NCI-H748 (cell line): ENCODE data around the gene IL10.

Experiments used
- DNase-seq: peaks from one replicate; lab custom pipeline; 2025; ENCODE audit not compliant: unreplicated experiment; lab: John Stamatoyannopoulos, UW

IL10 gene

DNA sequence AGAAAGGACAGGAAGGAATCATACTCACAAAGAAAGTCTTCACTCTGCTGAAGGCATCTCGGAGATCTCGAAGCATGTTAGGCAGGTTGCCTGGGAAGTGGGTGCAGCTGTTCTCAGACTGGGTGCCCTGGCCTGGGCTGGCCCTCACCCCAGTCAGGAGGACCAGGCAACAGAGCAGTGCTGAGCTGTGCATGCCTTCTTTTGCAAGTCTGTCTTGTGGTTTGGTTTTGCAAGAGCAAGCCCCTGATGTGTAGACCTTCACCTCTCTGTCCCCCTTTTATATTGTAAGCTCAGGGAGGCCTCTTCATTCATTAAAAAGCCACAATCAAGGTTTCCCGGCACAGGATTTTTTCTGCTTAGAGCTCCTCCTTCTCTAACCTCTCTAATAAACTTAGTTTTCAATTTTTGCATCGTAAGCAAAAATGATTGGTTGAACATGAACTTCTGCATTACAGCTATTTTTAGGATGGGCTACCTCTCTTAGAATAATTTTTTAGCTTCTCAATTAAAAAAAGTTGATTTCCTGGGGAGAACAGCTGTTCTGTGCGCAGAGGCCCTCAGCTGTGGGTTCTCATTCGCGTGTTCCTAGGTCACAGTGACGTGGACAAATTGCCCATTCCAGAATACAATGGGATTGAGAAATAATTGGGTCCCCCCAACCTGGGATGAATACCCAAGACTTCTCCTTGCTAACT is at the start of gene IL10:
TSS of gene IL10 (minus strand) at position 252 of the 695 bp plus-strand sequence. CDS start at position 193, 59 bp downstream.
- no peak for DNase-seq

DNA sequence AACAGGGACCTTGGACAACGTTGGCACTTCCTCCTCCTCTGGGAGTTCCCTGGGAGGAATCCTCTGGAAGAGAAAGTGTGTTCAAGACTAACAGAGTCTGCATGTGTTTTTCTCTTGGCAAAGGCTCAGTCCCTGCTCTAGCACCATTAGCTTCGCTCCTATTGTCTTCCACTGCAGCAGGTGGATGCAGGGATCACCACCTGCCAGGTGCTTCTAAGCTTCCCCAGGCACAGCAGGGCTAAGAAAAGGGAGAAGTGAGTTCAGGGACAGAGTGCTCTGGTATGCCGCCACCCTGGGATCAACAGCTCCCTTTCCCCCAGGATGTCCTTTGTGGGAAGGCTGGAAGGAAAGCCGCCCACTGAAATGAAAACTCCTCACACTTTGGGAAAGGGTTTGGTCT is 49.2 kb upstream of the IL10 start:
- DNase-seq: no peak

DNA sequence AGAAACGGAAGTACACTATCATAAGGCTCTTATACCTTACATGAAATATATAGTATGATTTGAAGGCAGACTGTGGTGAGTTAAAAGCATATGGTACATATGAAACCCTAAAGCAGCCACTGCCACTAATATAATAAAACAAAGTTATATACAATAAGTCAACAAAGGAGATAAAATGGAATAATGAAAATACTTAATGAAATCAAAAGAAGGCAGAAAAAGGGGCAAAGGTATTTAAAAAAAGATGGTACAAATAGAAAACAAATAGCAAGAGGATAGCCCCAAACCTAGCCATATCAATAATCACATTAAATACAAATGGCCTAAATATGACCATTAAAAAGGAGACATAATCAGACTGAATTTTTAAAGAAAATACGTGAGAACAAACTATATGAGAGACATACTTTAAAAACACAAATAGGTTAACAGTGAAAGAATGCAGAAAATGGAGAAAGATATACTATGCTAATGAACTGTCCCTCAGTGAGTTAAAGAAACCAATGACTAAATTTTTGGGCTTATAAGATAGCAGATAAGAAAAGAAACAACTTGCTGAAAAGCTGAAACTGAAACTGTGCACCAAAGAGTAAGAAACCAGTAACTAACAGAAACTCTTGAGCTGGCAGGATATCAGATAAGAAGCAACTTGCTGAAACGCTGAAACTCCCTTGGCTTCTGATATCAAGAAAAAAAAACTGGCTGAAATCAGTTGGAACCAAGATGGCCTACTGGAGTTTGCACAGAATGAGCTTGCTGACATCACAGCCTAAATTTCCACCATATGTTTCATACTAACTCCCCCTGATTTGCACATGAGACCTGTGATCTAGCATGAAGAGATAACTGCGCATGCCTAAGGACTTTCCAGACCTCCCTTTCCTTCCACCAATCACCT is 44.3 kb upstream of the IL10 start:
- no peak for DNase-seq

DNA sequence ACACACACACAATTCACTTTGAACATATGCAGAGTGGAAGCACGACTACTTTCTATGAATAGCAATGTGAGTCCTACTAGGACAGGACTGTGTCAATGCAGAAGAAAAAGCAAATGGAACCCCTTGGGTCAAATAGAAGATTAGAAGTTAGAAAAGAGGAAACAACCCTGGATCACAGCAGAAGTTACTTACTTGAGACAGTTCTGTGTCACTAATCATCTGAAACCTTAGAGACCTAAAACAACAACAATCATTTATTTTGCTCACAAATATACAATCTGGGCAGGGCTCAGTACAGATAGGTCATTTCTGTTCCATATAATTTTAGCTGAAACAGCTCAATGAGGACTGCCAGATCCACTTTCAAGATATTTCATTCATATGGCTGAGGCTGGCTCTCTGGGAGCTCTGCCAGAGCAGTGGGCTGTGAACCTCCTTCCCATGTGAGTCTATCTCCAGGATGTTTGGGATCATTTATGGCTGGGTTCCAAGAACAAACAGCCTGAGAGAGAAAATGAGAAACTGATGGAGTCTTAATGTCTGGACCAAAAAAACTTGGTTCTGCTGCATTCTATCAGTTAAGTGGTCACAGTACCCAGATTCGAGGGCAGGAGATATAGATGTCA is 42.5 kb upstream of the IL10 start:
- no peak for DNase-seq

DNA sequence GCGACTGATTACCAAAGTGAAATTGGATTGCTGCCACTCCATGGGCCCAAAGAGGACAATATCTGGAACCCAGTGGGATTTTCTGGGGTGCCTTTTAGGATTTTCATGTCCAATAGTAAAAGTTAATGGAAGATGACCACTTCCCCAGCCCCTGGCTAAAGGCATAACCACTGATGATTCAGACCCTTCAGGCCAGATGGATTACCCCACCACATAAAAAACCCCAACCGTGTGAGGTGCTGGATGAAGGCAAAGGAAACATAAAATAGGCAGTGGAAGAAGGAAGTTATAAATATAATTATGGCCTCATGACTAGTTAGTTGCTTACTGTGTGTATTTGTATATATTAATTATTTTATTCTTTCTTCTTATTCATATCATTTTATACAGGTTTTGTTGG is 40.2 kb upstream of the IL10 start:
- DNase-seq: no peak

DNA sequence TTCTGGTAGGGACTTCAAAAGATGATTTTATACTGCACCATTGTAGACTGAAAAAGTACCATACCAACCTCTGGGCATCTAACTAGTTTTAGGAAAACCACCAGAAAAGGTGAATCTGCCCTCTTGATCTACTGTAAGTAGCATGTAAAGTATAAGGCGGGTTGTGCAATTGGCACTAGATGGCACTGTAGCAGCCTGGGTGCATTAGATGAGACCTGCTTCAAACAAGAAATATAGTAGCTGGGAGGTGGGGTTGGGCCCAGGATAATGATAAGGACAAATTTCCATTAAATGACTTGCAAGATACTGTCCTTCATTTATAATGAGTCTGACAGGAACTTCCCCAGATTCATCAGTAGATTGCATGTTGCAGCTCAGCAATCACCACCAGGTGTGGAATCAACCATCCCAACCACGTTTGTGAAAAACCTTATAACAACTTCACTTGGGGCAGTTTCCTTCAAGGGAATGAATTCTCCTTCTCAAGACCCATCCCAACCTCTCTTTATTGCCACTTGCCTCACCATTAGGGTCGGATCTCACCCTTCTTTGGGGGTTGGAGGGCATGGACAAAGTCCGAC is 37.3 kb upstream of the IL10 start:
- DNase-seq: peak; percentile 3

DNA sequence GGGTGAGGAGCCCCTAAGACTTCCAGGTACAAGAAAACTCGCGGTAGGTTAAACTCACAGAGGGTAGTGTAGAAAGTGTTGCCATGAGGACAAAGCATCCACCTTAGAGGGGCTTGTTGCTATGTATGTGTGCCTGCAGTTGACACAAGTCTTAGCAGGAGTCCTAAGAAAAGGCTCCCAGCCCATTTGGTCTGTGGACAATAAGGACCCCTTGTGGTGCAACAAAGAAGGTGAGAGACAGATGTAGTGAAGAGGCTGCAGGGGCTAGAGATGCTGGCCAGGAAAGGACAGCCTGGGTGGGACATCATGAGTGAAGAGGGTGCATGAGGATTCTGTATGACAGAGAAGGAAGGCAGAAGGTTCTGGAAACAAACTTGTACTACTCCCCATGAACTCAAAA is 36.3 kb upstream of the IL10 start:
- DNase-seq: peak; percentile 12

DNA sequence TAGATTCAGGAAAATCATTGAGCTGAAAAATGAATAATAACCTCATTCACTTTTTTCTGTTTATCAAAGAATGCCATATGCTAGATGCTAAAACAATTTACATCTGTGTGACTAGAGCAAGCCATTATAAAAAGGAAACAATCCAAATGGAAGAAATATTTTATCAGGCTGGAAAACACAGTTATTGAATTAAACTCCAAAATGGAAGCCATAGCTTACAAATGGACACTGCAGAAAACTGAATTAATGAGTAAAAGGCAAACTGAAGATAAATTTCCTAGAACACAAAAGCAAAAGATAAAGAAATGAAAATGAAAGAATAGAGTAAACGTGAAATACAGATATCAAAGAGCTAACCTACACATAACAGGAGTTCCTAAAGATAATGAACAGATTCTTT is 33.1 kb upstream of the IL10 start:
- no peak for DNase-seq

DNA sequence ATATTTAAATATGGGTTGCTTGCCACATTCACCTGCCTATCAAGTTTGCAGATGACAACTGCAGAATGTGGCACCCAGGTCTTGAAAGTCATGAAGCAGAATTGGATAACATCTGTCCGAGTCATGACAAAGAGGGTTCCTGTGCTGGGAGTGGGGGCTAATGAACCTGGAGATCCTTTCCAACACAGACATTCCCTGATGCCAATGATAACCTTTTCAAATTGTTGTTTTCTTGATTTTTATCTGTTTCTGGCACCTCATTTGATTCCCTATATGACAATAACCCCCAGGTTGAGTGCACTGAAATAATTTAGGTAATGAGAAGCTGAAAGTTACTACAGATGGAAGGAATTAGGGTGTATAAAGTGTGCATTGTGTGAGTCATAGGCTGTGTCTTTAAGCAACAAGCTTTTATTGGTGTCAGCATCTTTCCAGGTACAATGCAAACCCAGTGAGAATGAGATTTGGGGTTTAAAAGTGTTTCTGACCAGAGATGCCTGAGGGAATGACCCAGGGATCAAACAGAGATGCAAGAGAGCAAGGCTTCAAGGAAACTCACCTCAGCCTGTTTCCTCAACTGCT is 32.0 kb upstream of the IL10 start:
- DNase-seq: no peak

DNA sequence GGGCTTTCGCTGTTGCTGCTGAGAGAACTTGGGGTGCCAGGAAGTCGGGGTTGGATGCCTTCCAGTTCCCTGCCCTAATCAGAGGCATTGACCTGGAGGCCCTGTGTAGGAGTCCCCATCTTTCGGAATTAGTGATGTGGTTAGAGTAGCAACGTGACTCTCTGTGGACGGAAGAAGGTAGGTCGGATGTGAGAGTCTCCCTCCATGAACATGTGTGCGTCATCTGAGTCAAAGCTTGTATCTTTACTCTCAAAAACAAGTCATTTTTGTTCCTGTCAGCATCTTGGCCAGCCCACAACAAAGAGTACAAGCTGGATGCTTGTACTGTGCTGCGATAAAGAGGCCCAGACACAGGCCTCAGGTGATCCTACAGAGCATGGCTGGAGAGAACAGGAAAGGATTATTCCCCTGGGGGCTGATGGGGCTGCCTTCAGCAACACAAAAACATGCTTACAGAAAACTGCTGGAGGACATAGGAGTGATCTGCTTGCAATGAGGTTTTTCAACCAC is 31.0 kb upstream of the IL10 start:
- no peak for DNase-seq

DNA sequence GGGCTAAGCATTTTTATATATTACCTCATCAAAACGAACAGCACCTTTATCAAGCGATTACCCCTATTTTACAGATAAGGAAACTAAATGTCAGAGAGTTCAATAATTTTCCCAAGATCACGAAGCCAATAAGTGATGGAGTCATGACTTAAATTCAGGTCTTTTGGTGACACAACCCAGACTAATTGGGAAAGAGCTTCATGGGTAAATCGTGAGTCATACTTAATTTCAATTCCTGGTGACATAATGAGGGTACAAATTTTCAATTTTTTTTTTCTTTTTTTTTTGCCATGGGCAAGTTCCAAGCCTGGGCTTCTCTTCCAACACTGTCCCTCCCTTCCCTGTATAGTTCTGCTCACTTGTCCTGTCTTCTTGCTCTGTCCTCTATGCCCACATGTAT is 30.1 kb upstream of the IL10 start:
- no peak for DNase-seq

DNA sequence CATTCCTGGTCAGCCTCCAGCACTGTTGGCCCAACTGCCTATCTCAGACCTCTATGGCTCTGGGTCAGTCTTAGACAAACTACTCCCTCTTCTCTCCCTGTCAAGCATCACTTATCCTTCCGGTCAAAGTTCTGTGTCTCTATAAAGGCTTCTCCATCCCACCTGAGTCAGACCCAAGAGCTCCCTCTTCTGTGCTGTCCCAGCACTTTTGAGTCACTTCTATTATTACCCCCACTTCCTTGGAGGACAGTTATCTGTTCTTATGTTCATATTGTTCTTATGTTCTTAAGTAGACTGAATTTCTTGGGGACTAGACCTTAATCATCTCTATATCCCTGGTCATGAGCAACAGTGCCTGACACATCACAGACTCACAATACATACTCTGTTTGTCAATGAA is 29.2 kb upstream of the IL10 start:
- DNase-seq: no peak

DNA sequence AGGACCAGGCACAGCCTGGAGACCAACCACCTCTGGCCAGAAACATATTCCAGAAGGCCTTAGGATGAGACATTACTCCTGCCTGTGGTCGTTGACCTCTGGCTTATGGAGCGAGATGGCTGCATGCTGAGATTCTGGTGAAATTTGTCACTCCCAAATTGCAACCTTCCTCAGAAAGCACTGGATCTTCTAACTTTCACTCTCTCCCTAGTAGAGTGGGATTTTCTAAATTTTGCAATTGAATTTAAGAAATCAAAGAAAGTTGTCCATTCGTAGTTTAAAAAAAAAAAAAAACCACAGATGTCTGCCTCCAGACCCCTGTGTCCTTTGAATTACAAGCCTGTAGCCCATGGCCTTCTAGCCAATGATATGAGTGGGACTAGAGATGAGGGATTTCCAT is 28.6 kb upstream of the IL10 start:
- no peak for DNase-seq

DNA sequence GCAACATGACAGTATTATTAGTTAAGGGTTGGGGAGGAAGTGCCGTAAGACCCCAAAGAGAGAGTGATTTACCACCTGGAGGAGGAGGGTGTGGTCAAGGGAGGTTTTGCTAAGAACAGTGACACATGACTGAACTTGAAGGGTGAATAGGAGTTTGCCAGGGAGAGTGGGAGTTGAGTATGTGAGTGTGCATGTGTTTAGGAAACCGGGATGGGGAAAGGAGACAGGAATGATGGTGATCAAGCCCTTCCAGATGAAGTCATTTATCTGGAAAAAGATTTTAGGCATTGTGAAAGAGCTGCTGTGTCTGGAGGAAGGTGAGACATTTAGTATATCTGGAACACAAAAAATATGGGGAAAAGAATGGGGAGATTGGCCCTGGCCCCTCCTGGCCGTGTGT is 28.1 kb upstream of the IL10 start:
- no peak for DNase-seq

DNA sequence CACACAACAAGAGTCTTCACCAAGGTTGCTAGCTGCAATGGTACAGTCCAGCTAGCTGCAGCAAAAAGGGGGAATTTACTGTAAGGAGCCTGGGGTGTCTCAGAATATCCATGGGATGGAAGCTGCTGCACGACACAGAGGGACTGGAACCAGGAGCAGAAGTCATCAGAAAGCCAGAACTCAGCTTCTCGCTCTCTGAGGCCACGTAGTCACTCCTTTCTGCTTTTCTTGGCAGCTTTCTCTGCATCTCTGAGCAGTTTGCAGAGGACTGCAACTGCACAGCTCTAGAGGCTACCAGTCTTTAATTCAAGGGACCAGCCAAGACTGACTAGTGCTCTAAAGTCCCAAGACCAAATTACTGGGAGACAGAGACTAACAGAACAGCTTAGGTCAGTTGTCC is 27.0 kb upstream of the IL10 start:
- no peak for DNase-seq

DNA sequence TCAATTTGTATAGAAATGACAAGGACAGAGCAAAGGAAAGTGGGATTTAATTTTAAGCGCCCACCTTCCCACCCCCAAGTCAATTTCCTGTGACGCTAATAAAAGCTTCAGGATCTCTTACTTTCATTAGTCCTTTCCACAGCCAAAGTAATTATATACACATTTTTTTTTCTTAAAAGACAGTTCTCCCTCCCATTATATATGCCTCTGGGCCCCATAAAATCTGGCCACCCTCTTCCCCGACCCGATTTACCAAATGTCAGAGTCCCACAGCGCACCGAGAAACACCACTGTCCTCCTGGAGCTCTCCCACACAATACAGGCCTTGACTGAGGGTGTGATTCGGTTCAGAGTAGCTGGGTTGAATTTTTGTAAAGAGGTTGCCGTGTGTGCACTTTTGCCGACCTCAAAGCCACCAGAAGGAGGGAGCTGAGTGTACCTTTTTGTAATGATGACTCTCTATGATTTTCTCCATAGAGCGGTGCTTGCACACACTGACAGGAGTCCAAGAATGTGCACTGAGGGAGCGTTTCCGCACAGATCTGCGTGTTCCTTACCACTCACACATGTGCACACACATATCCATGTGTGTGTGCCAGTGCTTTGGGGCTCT is 26.2 kb upstream of the IL10 start:
- no peak for DNase-seq

DNA sequence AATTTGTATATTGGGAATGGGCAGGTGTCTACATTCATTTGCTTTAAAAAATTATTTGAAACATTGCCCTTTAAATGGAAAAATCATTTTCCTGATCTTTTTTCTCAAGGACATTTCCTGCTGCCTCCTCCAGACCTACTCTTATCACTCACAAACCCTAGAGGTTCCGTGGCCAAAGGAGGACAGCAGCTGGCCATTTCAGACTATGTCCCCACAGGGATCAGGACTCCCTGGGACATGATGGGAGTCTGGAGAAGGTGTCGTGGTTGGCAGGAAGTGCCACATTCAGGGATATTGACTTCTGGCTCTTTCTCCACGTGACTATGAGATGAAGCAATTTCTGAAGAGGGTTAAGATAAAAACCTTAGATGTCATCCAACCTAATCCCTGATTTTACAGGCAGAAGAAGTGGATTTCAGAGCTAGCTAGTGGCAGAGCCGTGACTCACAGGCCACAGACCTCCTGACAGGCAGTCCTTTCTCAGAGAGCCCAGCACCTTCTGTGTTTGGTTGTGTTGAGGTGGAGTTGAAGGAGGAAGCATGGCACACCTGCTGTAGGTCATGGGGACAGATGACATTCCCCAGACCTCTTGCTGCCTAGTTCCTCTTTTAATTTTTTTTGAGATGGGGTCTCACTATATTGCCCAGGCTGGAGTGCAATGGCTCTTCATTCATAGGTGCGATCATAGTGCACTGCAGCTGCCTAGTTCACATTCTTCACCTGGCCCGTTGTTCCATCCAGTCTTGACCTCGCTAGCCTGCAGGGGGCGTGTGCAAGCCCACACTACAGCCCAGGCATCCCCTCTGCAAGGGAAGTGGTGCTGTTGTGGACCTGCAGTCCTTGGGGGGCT is 25.5 kb upstream of the IL10 start:
- DNase-seq: no peak

DNA sequence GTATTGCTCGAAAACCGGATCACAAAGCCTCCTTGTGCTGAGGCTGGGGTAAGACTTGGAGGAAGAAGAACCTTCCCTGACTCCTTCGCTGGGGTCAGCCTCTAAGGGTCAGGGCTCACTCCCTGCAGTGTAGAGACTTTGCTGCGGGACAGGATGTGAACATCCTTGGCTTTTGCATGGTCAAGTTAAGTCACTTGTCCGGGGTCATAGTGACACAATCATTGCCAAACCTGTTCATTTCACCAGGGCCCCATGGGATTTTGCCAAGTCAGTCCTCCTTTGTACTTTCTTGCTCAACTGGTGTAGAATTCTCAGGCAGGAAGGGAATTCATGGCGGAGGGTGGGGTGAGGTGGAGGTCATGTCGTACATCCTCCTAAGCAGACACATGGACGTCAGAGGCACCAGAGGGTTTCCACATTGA is 24.7 kb upstream of the IL10 start:
- no peak for DNase-seq

DNA sequence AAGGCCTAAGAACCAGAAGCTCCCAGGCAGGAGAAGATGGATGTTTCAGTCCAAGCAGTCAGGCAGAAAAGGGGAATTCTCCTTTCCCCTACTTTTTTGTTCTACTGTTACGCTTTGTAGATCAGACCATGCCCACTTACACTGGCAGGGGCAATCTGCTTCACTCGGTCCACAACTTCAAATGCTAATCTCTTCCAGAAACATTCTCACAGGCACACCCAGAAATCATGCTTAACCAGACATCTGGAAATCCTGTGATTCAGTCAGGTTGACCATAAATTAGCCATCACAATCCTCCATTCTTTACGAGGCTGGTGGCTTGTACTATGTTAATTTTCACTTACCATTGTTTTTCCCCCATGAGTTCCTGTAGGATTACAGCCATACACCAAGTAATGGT is 23.8 kb upstream of the IL10 start:
- no peak for DNase-seq
